GM12875 (cell line): ENCODE data around the gene ZNF532.

ENCODE experiments used
- H3K4me3 ChIP-seq: one replicate; pipeline ENCODE4 v1.5.1; 2011; ENCODE audit warnings: low read depth, low read length, control low read depth
- CTCF ChIP-seq: IDR thresholded peaks from 2 replicates; pipeline ENCODE4 v1.5.1; 2011; ENCODE audit warnings: low read depth, mild to moderate bottlenecking, control low read depth, inconsistent platforms, low read length, moderate library complexity, borderline replicate concordance; ENCODE audit not compliant: insufficient read depth

ZNF532 gene

GRCh38 chr18:59033974-59034373, 169.3 kb downstream of the ZNF532 start:
- no peak overlapping the region for H3K4me3 ChIP-seq
- no peak for TF ChIP-seq CTCF

- no peak for TF ChIP-seq CTCF
- H3K4me3 ChIP-seq = no peak overlapping the region
These were observed 170.9 kb downstream of the ZNF532 start for GRCh38 chr18:59035591-59035990.
